NCI-H2107 treated with DMSO at 0.1 percent for 48 hours (cell line): ENCODE data around the gene YAP1.
"Not testable (repeated sequence)": the region's sequence is repeated elsewhere in the genome, so short reads cannot be mapped to it uniquely, and the experiment has no call there.

Source experiments
- DNase-seq: peaks from one replicate; lab custom pipeline; 2025; ENCODE audit not compliant: unreplicated experiment; lab: John Stamatoyannopoulos, UW

YAP1 gene

DNA sequence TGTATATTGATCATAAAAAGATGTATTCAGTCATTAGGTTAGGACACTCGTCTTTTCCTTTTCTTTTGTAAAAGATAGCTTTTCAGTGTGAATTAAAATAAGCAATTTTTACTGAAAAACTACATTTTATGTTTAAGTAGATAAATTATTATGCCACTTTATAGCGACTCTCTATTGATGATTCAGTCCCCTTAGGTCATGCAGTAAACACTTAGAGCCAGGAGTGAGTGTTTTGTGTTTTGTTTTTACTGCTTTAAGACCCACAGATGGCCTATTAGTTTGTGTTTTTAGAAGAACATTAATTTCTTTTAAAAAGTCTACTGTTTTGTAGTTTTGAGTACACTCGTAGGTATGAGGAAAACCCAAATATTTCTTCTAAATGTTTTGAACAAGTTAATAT lies 86.6 kb downstream of the YAP1 start:
- DNase-seq = no peak

DNA sequence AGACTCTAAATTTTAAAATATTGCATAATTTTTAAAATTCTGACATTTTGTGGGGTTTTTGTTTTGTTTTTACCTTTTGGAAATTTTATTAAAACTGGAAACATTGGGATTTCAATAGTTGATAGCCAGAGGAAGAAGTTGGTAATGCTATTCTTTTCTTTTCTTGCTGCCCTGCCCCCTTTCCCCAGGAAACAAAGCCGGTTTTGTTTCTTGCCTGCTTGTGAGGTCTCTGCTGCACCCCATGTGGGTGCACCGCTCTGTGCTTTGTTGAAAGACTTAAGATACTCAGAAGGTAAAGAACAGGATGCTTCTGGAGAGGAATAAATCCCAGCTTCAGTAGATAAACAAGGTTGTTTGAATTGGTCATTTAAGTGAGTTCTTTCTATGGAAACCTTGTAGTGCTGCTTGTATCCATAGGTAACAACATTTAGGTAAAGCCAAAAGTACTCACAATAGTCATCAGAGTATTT lies 87.5 kb downstream of the YAP1 start:
- DNase-seq = no peak

DNA sequence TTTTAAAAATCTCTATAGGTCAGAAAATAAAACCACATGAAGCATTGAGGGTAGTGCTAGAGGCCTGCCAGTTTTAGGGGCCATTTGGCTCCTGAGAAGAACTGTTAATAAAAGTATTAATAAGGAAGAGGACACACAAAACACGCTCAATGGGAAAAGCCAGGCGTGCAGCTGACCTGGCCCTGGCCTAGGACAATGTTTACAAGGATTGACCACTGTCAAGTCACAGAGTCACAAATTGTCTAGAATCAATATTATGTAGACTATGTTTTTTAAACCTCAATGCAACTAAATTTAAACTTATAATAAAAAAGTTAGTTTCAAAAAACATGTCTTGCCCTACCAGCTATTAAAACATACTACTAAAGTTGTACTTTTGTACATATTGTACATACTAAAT lies 89.4 kb downstream of the YAP1 start:
- DNase-seq = no peak

DNA sequence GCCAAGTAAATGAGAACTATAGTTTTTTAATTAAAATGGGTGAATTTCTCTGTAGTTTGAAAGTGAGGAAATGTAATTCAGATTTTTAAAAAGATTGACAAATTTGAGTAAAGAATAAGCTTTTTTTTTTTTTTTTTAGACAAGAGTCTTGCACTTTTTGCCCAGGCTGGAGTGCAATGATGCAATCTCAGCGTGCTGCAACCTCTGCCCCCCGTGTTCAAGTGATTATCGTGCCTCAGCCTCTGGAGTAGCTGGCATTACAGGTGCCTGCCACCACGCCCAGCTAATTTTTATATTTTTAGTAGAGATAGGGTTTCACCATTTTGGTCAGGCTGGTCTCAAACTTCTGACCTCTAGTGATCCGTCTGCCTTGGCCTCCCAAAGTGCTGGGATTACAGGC lies 90.1 kb downstream of the YAP1 start:
- DNase-seq = not testable (repeated sequence)

DNA sequence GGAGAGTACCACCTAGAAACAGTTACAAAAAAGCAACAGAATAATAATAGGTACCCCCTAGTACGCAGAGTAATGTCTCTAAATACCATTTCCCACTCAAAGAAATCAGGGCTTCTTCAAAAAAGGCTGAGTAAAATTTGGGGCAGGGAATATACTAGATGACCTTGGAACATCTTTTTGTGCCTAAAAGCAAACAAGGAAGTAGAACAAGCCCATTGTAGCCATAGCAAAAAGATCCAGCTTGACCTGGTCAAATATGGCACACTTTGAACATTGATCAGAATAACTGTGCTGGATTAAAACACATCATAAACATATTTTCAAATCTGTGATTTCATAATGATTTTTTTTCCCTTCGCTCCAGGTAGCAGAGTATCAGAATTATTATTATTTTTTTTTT lies 91.5 kb downstream of the YAP1 start:
- no peak for DNase-seq

DNA sequence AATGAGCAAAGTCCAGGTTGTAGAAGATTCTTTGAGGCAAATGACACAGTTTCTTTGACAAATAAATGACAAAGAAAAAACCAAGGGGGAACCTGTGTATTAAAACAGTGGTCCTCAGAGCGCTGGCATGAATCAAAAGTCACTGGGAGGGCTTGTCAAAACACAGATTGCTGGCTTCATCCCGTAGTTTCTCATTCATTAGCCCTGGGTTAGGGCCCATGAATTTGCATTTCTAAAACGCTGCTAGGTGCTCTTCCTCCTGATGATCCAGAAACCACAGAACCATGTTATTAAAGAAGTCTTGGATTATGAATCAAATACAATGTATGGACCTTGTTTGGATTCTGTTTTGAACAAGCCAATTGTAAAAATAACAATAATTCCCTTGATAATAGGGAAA lies 92.7 kb downstream of the YAP1 start:
- no peak for DNase-seq

DNA sequence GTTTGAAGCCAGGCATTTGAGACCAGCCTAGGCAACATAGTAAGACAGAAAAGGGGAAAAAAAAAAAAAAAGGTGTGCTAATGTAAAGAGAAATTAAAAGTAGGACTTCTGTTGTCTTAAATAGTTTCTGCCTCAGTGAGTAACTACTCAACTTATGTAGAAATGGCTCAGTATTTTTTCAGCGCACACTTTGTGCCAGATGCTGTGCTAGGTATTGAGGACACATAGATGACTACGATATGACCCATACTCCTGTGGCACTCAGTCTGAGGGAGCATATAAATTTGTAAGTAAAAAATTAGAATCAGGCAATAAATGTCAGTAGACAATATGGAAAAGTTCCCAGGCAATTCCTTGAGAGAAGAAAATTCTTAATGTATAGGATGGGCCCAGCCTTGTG lies 93.9 kb downstream of the YAP1 start:
- DNase-seq = no peak

DNA sequence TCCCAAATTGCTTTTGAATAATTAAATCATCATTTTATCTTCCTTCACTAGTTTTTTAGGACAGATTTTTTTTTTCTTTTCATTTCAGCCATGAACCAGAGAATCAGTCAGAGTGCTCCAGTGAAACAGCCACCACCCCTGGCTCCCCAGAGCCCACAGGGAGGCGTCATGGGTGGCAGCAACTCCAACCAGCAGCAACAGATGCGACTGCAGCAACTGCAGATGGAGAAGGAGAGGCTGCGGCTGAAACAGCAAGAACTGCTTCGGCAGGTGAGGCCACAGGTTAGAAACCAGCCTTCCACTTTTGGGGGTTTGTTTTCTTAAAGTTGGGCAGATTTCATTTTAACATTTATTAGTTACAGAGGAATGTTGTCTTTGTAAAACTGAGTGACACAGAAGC lies 95.6 kb downstream of the YAP1 start:
- DNase-seq = no peak

DNA sequence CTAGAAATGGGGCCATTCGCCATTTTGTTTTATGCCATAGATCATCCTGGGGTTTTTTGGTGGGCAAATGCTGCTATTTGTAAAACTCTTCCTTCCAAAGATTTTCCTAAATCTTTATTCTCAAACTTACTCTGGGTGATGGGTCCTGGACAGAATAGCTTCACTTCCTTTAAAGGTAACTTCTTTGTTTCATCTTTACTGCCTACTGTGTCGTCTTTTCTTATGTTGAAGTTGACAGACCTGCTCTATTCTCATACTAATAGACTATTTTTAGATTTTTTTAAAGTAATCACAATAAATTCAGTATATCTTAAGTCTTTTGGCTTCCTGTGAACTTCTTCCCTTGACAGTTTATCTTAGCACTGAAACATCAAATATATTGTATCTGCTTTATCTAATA lies 98.6 kb downstream of the YAP1 start:
- no peak for DNase-seq

DNA sequence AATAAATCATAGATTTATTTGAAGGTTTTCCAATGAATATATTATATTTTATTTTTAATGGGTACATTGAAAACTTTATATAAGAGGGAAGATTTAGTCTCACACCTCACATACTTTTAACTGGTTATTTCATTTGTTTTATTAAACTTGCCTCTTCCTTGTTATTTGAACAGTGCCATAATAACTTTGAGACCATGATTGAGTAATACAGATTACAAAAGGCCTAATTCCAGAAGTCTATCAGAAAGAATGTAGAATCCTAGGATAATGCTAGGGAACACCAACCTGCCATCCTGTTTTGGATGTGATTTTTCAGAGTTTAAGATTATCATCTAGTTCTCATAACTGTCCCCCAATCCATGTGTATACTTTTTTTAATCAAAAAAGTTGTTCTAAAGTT lies 104.4 kb downstream of the YAP1 start:
- no peak for DNase-seq

DNA sequence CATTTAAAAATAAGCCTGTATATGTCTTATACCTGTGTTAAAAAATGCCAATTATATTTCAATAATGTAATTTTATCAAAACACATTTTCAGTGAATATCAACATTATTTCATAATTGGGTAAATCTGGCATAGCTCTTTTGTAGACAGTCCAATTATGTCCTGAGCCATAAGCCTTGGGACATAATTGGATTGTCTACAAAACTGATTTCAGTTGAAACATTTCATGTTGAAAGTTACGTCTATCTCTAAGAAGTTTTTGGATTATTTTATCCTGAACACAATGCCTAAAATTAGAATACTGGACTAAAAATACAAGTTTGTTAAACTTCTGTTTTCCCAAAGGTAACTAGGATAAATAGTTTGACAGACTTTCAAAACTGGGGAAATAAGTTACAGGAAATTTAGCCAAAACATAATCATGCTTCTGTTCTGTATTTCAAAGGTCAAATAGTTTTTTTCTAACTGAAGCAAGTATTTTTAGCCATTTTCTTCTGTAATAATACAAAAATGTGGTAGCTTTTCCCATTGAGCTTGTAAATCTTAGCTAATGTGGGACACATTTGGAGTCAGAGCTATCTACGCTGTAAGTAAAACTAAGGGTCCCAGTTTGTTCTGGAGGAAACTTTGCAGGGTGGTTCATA lies 106.3 kb downstream of the YAP1 start:
- DNase-seq = no peak

DNA sequence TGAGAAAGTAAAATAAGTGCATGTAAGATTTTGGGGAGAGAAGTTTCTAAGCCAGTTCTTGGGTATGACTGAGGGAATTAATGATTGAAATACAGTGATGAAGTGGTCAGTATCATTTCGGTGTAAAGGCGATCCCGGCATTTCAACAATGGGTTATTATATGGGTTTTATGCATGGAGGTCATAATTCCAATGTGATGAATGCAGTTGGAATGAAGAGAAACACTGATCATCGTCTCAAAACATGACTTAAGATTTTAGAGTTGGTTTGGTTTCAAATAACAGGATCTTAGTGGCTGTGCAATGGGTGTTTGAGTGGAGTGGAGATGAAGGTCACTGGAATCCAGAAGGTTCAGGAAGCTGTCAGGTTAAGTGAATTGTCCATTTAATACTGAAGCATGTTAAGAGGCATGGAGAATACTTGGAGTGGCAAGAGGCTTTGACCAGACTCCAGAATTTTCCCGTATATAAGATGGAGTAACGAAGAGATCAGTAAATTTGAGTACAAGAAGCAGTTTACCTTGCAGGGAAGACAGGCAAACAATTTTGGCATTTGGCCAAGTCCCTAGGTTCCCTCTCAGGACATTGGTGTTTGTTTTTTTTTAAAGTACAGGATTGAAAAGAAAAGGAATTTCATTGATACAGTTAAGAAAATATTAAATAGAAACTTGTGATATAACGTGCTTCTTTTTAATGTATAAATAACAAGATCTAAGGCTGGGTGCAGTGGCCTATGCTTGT lies 110.7 kb downstream of the YAP1 start:
- no peak for DNase-seq

DNA sequence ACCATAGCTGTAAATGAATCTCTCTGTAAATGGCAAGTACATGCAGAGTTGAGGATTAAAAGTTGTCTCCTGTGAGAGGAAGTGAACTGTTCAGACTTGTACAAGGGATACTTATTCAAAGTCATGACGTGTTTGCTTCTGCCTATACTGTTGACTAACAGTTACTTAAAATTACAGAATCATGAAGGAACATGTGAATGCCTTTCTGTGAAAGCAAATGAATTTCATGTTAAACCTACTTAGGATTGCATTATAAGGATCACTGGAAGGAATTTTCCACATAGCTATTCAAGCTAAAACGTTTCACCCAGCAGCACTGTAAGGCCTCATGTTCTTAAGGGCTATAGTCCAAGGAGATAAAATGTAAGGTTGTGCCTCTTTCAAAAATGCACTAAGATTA lies 113.6 kb downstream of the YAP1 start:
- no peak for DNase-seq

DNA sequence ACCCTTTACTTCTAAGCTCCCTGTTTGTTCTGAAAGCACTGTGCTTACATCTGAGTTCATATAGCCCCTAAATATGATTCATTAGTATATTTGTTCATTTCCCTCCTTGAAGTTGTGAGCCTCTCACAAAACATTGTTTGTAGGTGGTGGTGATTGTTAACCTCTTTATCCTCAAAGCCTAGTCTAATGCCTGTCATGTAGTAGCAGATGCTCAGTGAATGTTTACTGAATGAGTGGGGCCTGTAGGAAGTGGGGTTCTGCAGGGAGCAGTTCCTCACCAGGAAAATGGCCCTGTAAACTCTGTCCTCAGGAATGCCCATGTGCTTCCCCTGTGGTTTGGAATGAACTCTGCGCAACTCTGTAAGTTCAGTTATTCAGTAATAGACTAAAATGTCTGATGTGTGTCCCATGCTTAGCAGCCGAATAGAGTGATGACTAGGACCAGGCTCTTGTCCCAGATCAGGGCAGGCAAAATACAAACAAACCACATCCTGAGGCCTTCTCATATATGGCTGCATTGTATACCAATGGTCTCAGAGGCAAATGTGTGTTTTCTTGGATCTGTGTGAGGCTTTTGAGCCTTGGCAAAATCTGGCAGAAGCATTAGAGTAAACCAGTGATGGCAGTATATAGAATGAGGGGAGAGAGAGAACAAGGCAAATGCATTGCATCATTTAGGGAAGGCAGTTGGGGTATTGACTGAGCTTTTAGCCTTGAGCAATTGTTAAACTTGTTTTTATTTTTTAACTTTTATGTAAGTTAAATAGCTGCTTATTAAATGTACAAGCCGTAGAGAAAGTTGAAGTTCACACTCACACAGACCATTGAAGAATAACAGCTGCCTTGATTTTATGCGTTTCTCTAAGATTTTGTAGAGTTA lies 115.7 kb downstream of the YAP1 start:
- no peak for DNase-seq

DNA sequence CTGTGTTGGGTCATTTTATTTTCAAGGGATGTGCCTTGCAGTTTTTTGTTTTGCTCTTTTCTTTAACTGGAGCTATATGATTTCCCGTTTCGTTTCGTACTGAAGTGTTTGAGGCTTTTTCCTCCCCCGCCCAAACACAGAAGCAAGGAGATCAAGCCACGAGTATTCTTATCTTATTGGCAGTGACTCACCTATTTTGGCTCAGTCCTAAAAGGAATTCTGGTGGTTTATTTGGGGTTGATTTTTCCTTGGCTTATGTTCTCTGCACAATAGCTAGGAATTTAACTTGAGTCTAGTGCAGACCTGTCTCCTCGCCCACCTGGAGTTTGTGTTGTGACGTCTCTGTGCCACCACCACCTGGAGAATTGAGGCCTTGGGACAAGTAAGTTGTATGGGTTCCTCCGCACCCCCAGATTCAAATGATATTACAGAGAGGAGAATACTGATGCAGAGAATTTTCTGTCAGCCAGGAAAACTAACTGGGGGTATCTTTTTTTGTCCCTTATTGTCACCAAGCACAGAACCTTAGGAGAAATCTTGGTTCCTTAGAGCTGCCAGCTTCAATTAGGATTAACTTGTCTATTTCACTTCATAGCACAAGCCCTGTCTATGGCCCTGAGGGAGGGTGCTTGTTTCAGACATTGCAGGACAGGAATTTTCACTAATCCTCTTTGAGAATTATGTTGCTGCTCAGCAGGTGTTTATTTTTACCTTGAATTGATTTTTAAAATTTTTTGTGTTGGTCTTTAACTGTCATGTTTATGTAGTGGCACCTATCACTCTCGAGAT lies 116.6 kb downstream of the YAP1 start:
- no peak for DNase-seq

DNA sequence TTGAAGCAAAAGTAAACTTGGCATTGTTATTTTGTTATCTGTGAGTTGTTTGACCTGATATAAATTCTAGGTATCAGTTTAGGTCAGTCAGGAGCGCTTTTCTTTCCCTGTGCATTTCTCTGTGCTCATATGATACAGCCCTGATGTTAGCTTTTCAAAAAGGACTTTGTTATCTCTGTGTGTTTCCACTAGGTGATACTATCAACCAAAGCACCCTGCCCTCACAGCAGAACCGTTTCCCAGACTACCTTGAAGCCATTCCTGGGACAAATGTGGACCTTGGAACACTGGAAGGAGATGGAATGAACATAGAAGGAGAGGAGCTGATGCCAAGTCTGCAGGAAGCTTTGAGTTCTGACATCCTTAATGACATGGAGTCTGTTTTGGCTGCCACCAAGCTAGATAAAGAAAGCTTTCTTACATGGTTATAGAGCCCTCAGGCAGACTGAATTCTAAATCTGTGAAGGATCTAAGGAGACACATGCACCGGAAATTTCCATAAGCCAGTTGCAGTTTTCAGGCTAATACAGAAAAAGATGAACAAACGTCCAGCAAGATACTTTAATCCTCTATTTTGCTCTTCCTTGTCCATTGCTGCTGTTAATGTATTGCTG lies 119.4 kb downstream of the YAP1 start:
- DNase-seq = no peak

DNA sequence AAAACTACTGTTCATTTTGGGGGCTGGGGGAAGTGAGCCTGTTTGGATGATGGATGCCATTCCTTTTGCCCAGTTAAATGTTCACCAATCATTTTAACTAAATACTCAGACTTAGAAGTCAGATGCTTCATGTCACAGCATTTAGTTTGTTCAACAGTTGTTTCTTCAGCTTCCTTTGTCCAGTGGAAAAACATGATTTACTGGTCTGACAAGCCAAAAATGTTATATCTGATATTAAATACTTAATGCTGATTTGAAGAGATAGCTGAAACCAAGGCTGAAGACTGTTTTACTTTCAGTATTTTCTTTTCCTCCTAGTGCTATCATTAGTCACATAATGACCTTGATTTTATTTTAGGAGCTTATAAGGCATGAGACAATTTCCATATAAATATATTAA lies 119.9 kb downstream of the YAP1 start:
- DNase-seq = no peak

DNA sequence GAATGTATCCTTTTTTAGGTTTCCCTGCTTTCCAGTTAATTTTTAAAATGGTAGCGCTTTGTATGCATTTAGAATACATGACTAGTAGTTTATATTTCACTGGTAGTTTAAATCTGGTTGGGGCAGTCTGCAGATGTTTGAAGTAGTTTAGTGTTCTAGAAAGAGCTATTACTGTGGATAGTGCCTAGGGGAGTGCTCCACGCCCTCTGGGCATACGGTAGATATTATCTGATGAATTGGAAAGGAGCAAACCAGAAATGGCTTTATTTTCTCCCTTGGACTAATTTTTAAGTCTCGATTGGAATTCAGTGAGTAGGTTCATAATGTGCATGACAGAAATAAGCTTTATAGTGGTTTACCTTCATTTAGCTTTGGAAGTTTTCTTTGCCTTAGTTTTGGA lies 120.7 kb downstream of the YAP1 start:
- DNase-seq = no peak

DNA sequence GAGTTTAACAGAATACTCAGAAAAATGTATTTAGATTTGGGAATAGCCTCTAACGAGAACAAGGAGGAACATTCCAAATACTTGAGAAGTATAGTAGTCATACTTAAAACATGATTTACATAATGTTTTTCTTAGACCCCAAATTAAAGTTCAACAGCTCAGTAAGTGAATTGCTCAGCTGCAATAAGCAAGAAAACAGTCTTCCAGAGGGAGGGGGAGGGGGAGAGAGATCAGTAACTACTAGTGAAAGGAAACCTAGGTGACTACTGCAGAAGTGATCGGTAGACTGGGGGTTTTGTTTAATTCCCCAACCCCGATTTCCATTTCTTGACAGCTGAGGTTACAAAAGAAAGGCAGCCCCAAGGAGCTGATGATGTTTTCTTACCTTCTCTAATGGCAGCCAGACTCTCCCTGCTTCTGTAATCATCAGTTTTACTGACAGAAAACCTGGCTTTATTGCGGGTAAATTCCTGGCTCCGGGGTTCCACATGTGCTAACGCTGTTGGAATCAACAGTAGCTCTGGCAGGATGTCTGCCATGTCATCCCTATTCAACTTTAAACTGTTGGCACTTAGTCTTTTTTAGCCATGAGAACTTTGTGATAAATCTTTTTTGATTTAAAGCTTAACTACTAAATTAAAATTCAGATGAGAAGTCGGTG lies 124.7 kb downstream of the YAP1 start:
- no peak for DNase-seq

DNA sequence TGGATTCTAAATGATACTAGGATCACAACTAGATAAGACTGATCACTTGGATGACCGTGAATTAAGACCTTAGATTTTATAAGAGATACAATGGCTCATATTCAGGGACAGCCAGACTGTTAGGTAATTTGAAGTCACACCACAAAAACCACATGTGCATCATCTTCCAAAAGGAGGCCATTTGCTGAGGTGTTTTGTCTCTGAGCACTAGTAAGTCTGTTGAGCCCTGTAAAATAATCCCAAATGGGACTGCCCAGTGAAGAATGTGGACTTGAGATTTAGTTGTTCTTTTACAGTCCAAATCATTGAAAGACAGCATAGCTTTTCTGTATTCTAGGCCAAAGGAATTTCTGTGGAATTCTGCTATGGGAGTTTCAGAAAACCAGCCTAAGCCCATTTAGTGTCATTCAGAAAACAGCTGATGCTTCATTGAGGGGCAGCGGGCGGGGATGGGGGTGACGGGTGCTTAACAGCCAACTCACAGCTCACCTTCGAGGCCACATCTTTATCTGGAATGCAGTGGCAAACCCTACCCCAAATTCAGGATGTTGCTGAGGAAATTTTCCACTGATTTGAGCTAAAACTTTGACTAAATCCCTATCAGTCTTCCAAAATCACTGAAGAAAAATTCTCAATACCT lies 127.0 kb downstream of the YAP1 start:
- no peak for DNase-seq
